SJSA1 (cell line): ENCODE measurements around the gene SPSB1. TPM values are rescaled to one million over a fixed set of nuclear protein-coding genes. Genes with fewer than 3 reads are reported as not detected.

Experiments used
- DNase-seq, 2 experiments: peaks; one replicate each; pipeline ENCODE4 v3.0.0-alpha.2; 2015 to 2020; ENCODE audit warnings: low spot score in 2 of 2, low read depth in 1 of 2
- H3K27ac ChIP-seq: fragments of 250-450 bp; sonication (Bioruptor Pico); 2 replicates; pipeline ENCODE4 v1.5.1; 2020; ENCODE audit warnings: mild to moderate bottlenecking, moderate library complexity
- H3K27me3 ChIP-seq: fragments of 250-450 bp; sonication (Bioruptor Pico); replicated peaks from 2 replicates; pipeline ENCODE4 v1.5.1; 2020; ENCODE audit warnings: mild to moderate bottlenecking, moderate library complexity
- H3K36me3 ChIP-seq: fragments of 250-450 bp; sonication (Bioruptor Pico); 2 replicates; pipeline ENCODE4 v1.5.1; 2020; ENCODE audit warnings: mild to moderate bottlenecking
- H3K4me1 ChIP-seq: fragments of 250-450 bp; sonication (Bioruptor Pico); replicated peaks from 2 replicates; pipeline ENCODE4 v1.6.1; 2021; ENCODE audit warnings: mild to moderate bottlenecking
- H3K4me3 ChIP-seq: fragments of 250-450 bp; sonication (Bioruptor Pico); 2 replicates; pipeline ENCODE4 v1.5.1; 2020; ENCODE audit warnings: mild to moderate bottlenecking
- H3K9me3 ChIP-seq: fragments of 250-450 bp; sonication (Bioruptor Pico); replicated peaks from 2 replicates; pipeline ENCODE4 v1.5.1; 2020; ENCODE audit warnings: mild to moderate bottlenecking
- total RNA-seq: library from RNA; depleted of rRNA; stranded (reverse); fragments of >200 nt; shearing (Covaris generic); gene quantifications from 2 replicates; pipeline ENCODE4 v1.2.3, GENCODE V29; 2014

SPSB1 gene
- total RNA-seq, 1 experiment from 2014 or later = 24.4 TPM

DNA sequence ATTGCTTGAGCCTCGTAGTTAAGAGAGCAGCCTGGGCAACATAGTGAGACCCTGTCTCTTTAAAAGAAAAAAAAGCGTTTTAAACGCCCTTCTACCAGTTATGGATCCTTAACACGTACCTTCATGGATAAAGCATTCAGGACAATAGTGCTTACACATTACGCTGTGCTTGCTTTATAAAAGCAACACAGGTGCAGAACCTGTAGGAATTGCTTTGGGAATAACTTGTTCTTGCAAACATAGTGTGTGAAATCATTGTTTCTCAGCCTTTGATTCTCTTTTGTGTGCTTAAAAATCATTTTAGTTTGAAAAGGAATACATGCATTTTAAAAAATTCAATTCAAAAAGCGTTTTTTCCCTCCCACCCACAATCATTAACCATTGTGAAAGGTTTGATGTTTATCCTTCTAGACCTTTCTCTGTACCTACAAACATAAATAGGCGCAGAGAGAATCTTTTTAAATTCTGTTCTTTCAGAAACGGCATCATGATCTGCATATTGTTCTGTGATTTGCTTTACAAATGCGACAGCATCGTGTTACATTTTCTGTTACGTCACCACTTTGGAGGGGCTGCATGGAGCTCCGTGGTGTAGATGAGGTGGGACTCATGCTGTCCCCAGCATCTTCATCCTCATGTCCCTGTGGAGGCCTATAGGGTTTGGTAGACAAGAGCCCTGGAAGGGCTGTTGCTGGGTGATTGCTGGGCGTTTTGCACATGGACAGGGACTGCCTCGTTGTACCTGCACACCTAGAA, 54.6 kb downstream of the SPSB1 start:
- DNase-seq = no peak
- H3K27me3 ChIP-seq = no peaks in the 10 kb centered on the region
- H3K9me3 ChIP-seq = no peaks in the 10 kb centered on the region

GRCh38 chr1:9349331-9349851, 56.7 kb downstream of the SPSB1 start:
- Histone ChIP-seq H3K36me3 (peaks cover 13% of the 10 kb centered on the region), H3K9me3 (no peaks in the 10 kb centered on the region), H3K4me1 (peaks cover 30% of the 10 kb centered on the region), H3K27me3 (no peaks in the 10 kb centered on the region), H3K27ac (no peak overlapping the region), H3K4me3 (no peak overlapping the region)
- no peak for DNase-seq

More for the DNA sequence above, 54.6 kb downstream of the SPSB1 start:
- Histone ChIP-seq H3K36me3 (peaks cover 26% of the 10 kb centered on the region), H3K4me3 (no peak overlapping the region), H3K4me1 (peaks cover 29% of the 10 kb centered on the region), H3K27ac (no peak overlapping the region)

GRCh38 chr1:9350013-9350908, 57.6 kb downstream of the SPSB1 start:
- peak; percentile 45 to 67 for DNase-seq
- H3K9me3 ChIP-seq = no peaks in the 10 kb centered on the region
- no peak overlapping the region for H3K4me3 ChIP-seq
- no peaks in the 10 kb centered on the region for H3K27me3 ChIP-seq
- H3K36me3 ChIP-seq = peaks cover 16% of the 10 kb centered on the region
- peaks cover 30% of the 10 kb centered on the region for H3K4me1 ChIP-seq
- H3K27ac ChIP-seq = no peak overlapping the region

GRCh38 chr1:9350960-9351359, 58.3 kb downstream of the SPSB1 start:
- H3K27me3 ChIP-seq = no peaks in the 10 kb centered on the region

GRCh38 chr1:9351654-9352271, 59.1 kb downstream of the SPSB1 start:
- H3K4me1 ChIP-seq = peaks cover 30% of the 10 kb centered on the region
- no peaks in the 10 kb centered on the region for H3K27me3 ChIP-seq
- no peak overlapping the region for H3K27ac ChIP-seq
- DNase-seq = no peak
- H3K4me3 ChIP-seq = no peak overlapping the region
- H3K9me3 ChIP-seq = no peaks in the 10 kb centered on the region
- H3K36me3 ChIP-seq = peaks cover 31% of the 10 kb centered on the region

More at GRCh38 chr1:9350960-9351359, 58.3 kb downstream of the SPSB1 start:
- Histone ChIP-seq H3K27ac (no peak overlapping the region), H3K4me3 (no peak overlapping the region), H3K4me1 (peaks cover 30% of the 10 kb centered on the region), H3K9me3 (no peaks in the 10 kb centered on the region), H3K36me3 (peaks cover 23% of the 10 kb centered on the region)
- DNase-seq = no peak

GRCh38 chr1:9352377-9353134, 59.9 kb downstream of the SPSB1 start:
- H3K27ac ChIP-seq = no peak overlapping the region
- no peaks in the 10 kb centered on the region for H3K9me3 ChIP-seq
- H3K4me1 ChIP-seq = peaks cover 30% of the 10 kb centered on the region
- H3K4me3 ChIP-seq = no peak overlapping the region
- no peaks in the 10 kb centered on the region for H3K27me3 ChIP-seq
- peaks cover 39% of the 10 kb centered on the region for H3K36me3 ChIP-seq
- no peak for DNase-seq

- H3K27me3 ChIP-seq = no peaks in the 10 kb centered on the region
- no peak overlapping the region for H3K4me3 ChIP-seq
- H3K4me1 ChIP-seq = peaks cover 19% of the 10 kb centered on the region
- H3K36me3 ChIP-seq = peaks cover 56% of the 10 kb centered on the region
- DNase-seq = no peak
- H3K27ac ChIP-seq = no peak overlapping the region
- no peaks in the 10 kb centered on the region for H3K9me3 ChIP-seq
These were observed 62.8 kb downstream of the SPSB1 start for GRCh38 chr1:9355503-9355902.

DNA sequence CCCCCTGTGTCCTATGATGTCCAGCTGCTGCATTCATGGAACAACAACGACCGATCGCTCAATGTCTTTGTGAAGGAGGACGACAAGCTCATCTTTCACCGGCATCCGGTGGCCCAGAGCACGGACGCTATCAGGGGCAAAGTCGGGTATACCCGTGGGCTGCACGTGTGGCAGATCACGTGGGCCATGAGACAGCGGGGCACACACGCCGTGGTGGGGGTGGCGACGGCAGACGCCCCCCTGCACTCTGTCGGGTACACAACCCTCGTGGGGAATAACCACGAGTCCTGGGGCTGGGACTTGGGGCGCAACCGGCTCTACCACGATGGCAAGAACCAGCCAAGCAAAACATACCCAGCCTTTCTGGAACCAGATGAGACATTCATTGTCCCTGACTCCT, 63.3 kb downstream of the SPSB1 start:
- Histone ChIP-seq H3K27me3 (no peaks in the 10 kb centered on the region), H3K4me1 (peaks cover 14% of the 10 kb centered on the region), H3K4me3 (no peak overlapping the region), H3K36me3 (peaks cover 56% of the 10 kb centered on the region), H3K27ac (no peak overlapping the region), H3K9me3 (no peaks in the 10 kb centered on the region)
- DNase-seq = no peak

GRCh38 chr1:9356829-9357466, 64.3 kb downstream of the SPSB1 start:
- peaks cover 5% of the 10 kb centered on the region for H3K4me1 ChIP-seq
- no peak for DNase-seq

DNA sequence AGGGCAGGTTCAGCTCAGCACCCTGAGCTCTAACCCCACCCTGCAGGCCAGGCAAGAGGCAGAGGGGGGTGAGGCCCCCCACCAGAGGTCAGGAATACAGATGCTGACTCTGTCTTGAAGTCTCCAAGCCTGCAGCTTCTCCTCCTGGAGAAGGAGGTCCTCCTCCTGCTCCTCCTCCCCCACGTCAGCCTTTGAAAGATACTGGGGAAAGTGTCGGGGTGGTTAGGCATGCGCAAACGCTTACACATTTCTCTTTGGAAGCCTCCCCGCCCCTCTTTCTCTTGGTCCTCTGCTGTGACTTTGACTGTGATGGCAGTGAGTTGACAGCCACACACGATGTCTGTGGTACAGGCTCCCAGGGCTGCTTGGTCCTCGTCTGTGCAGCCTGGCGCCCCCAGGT, 65.3 kb downstream of the SPSB1 start:
- Histone ChIP-seq H3K27me3 (no peaks in the 10 kb centered on the region), H3K4me1 (no peaks in the 10 kb centered on the region; the same call in 1 of the 2 replicates), H3K9me3 (no peaks in the 10 kb centered on the region), H3K27ac (no peak overlapping the region), H3K4me3 (no peak overlapping the region), H3K36me3 (peaks cover 66% of the 10 kb centered on the region)
- DNase-seq = no peak

More at GRCh38 chr1:9356829-9357466, 64.3 kb downstream of the SPSB1 start:
- Histone ChIP-seq H3K27ac (no peak overlapping the region), H3K4me3 (no peak overlapping the region), H3K36me3 (peaks cover 59% of the 10 kb centered on the region), H3K9me3 (no peaks in the 10 kb centered on the region), H3K27me3 (no peaks in the 10 kb centered on the region)

DNA sequence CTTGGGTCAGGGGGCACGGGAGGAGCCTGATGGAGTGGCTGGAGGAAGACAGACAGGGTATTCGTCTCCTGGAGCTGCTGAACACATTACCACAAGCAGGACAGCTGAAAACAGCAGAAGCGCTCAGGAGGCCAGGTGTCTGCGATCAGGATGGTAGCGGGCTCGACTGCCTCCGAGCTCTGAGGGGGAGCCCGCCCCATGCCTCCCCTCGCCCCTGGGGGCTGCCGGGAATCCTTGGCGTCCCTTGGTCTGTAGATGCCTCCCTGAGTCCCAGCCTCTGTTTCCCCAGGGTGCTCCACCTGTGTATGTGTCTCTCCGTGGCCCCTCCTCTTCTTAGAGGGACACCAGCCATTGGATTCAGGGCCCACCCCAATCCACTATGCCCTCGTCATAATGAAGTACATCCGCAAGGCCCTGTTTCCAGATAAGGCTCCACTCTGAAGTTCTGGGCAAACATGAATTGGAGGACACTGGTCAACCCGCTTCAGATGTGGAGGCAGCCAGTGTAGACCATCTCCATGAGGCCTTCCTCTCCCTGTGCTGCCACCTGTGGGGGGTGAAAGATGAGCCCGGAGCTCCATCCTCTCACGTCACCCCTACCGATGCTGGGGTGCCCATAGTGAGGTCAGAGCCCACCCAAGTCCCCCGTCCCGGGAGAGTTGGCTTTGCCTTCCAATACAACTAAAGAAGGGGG, 67.8 kb downstream of the SPSB1 start:
- H3K27me3 ChIP-seq = no peaks in the 10 kb centered on the region

GRCh38 chr1:9361630-9362260, 69.1 kb downstream of the SPSB1 start:
- Histone ChIP-seq H3K36me3 (peaks cover 54% of the 10 kb centered on the region), H3K9me3 (no peaks in the 10 kb centered on the region), H3K27ac (no peak overlapping the region), H3K4me3 (no peak overlapping the region), H3K4me1 (no peaks in the 10 kb centered on the region), H3K27me3 (no peaks in the 10 kb centered on the region)
- no peak for DNase-seq

More for the DNA sequence above, 67.8 kb downstream of the SPSB1 start:
- no peak for DNase-seq
- H3K27ac ChIP-seq = no peak overlapping the region
- no peaks in the 10 kb centered on the region for H3K4me1 ChIP-seq
- H3K36me3 ChIP-seq = peaks cover 61% of the 10 kb centered on the region
- no peak overlapping the region for H3K4me3 ChIP-seq
- no peaks in the 10 kb centered on the region for H3K9me3 ChIP-seq
